ENCODE results near the gene APCDD1. TPM values are rescaled to one million over a fixed set of nuclear protein-coding genes. Genes with fewer than 3 reads are reported as not detected.

APCDD1 gene
- total and polyA plus RNA-seq, 2 of the 8 experiments (the other 6 are each of a cell fraction or from before 2014, with no cell fraction given), result 2.6 to 3.6 TPM

- no peak for TF ChIP-seq CHD7 (IDR thresholded peaks at IDR 0.05; ENCODE audit: insufficient replicate concordance, low read length)
- no peak for TF ChIP-seq POU5F1 (IDR thresholded peaks at IDR 0.05; ENCODE audit: low read depth, low read length)
- TF ChIP-seq SP2 (IDR thresholded peaks at IDR 0.05; ENCODE audit: low read length), result no peak
- no peak for TF ChIP-seq GTF2F1 (IDR thresholded peaks at IDR 0.05; ENCODE audit: borderline replicate concordance, low read depth, low read length)
- no peak for TF ChIP-seq USF2 (IDR thresholded peaks at IDR 0.05; ENCODE audit: low read length)
- no peak for TF ChIP-seq BACH1 (IDR thresholded peaks at IDR 0.05; ENCODE audit: low read length)
These were observed 83.3 kb downstream of the APCDD1 start (continued) for GRCh38 chr18:10537765-10538164.

All from H1 (cell line).